Measurements from ENCODE around the gene ATP1B2.

ATP1B2 gene

GRCh38 chr17:7651665-7652387, 1.1 kb downstream of the ATP1B2 start:
- Mint-ChIP-seq H3K27ac (no peak overlapping the region), H3K4me3 (no peak overlapping the region), H3K36me3 (ENCODE audit: low read depth) (no peaks in the 10 kb centered on the region), H3K27me3 (peaks cover 41% of the 10 kb centered on the region), H3K4me1 (ENCODE audit: low read depth) (peaks cover 15% of the 10 kb centered on the region), H3K9me3 (no peaks in the 10 kb centered on the region)
- DNase-seq = no peak

DNA sequence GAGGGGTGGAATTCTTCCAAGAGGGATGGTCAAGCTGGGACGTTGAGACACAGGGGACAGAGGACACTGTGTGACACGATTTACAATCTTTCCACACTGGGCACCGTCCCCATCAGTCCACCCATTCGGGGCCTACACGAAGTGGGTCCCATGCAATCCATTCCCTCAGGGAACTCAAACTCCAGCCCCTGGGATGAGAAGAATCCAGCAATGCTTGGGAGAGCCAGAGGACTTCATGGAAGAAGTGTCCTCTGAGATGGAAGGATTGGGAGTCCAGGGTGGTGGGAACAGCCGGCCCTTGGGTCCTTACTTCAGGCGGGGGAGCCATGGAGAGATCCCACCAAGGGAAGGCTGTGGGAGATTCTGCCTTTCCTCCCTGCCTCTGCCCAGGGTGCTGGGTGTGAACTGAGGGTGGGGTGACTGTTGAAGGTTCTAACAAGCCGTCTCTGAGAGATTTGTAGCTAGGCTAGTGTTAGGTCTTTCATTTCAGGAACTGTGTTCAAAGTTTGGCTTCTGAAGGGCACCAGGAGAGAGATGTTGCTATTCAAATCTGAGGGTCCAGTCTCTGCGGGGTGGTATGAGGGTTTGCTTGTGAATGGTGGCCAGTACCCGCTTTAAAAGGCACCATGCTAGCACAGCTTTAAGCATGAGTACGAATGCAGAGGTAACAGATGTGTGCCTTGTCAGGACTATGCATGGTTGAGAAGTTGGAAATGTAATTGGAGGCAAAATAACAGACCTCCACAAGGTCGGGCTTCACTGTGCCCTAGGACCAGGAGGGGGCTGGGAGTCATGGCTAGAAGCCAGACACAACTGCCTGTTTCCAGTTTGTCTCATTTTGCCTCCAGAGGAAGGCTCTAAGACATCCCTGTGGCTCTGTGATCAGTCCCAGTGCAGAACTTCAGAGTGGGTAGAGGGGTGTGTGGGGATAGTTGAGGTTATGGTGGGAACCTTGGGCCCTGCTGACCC, 1.9 kb downstream of the ATP1B2 start:
- peaks cover 41% of the 10 kb centered on the region for H3K27me3 Mint-ChIP-seq

DNA sequence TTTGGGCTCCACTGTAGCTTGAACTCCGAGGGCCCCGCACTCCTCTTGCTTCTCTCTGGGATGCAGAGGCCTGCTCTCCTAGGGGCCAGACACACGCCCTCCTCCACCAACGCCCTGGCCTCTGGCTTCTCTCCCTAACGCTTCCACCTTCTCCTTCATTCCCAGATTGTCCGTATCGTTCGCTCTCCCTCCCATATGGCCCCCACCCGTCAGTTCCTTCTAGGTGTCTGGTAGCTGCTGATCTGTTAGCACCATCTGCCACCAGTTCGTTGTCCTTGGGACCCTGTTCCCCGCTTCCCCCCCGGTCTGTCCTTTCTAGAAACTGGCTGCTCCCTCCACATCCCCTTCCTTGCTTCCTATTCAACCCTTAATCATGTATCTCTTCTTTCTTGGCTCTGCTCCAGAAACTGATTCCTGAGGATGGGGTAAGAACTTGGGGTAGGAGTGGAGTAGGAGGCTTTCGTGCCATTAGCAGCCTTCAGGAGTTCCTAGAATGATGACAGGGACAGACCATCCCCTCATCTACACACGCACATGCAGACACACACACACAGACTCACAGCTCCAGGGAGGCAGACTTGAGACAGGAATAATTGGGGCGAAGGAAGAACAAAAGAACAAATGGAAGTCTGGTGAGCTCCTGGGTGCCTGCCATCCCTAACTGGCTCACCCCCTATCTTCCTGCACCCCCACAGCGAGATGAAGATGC, 4.3 kb downstream of the ATP1B2 start:
- H3K4me3 Mint-ChIP-seq = no peak overlapping the region
- no peaks in the 10 kb centered on the region for H3K9me3 Mint-ChIP-seq
- peaks cover 31% of the 10 kb centered on the region for H3K27me3 Mint-ChIP-seq
- H3K4me1 Mint-ChIP-seq (ENCODE audit: low read depth) = peaks cover 13% of the 10 kb centered on the region
- no peaks in the 10 kb centered on the region for H3K36me3 Mint-ChIP-seq (ENCODE audit: low read depth)
- no peak overlapping the region for H3K27ac Mint-ChIP-seq
- no peak for DNase-seq

More for the DNA sequence above, 1.9 kb downstream of the ATP1B2 start:
- DNase-seq = no peak
- peaks cover 15% of the 10 kb centered on the region for H3K4me1 Mint-ChIP-seq (ENCODE audit: low read depth)
- H3K9me3 Mint-ChIP-seq = no peaks in the 10 kb centered on the region
- H3K36me3 Mint-ChIP-seq (ENCODE audit: low read depth) = no peaks in the 10 kb centered on the region
- H3K27ac Mint-ChIP-seq = no peak overlapping the region
- H3K4me3 Mint-ChIP-seq = no peak overlapping the region

DNA sequence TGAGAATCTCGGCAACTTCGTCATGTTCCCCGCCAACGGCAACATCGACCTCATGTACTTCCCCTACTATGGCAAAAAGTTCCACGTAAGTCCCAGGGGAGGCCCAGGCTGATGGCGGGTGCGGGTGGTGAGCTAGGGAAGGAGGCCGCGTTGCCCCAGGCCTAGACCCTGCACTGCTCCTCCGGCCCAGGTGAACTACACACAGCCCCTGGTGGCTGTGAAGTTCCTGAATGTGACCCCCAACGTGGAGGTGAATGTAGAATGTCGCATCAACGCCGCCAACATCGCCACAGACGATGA, 4.8 kb downstream of the ATP1B2 start:
- Mint-ChIP-seq H3K27ac (no peak overlapping the region), H3K36me3 (ENCODE audit: low read depth) (no peaks in the 10 kb centered on the region), H3K4me3 (no peak overlapping the region), H3K9me3 (no peaks in the 10 kb centered on the region), H3K4me1 (ENCODE audit: low read depth) (peaks cover 8% of the 10 kb centered on the region), H3K27me3 (peaks cover 26% of the 10 kb centered on the region)
- no peak for DNase-seq

GRCh38 chr17:7656958-7657609, 6.4 kb downstream of the ATP1B2 start:
- Mint-ChIP-seq H3K9me3 (no peaks in the 10 kb centered on the region), H3K27me3 (peaks cover 15% of the 10 kb centered on the region), H3K27ac (no peak overlapping the region), H3K4me1 (ENCODE audit: low read depth) (peaks cover under 1% of the 10 kb centered on the region), H3K36me3 (ENCODE audit: low read depth) (no peaks in the 10 kb centered on the region), H3K4me3 (no peak overlapping the region)
- DNase-seq = no peak

DNA sequence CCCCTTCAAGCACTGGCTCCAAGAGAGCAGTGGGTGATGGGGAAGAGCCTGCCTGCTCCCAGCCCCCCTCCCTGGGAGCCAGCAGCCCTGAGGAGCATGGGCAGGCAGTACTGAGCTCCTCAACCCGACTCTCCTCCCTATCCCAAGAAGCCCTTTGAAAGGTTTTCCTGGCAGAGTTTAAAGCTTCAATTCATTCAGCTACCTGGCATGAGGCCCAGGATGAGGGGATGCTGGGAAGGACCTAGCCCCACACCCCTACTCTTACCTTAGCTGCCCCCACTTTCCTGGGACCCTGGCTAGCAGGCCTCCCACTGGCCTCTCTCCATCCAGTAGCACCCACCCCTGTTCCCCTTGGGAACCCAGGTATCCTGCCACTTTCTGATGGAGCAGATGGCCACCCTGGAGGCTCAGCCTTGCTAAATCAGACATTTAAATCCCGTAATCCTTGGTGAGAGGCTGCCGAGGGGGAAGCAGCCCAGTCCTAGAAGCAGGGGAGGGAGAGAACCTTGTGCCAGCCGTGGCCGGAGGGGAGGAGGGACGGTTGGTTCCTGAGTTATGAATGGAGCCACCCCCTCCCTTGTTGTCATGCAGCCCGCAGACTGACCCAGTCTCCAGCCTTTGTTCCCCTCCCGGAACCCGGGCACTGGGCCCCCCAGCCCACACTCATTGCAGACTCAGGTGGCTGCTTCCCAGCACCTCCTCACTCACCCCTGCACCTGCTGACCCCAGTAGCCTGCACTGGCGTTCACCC, 17.1 kb downstream of the ATP1B2 start:
- DNase-seq = no peak
- H3K4me3 Mint-ChIP-seq = no peak overlapping the region
- no peaks in the 10 kb centered on the region for H3K9me3 Mint-ChIP-seq
- no peak overlapping the region for H3K27ac Mint-ChIP-seq
- no peaks in the 10 kb centered on the region for H3K4me1 Mint-ChIP-seq (ENCODE audit: low read depth)
- no peaks in the 10 kb centered on the region for H3K27me3 Mint-ChIP-seq
- H3K36me3 Mint-ChIP-seq (ENCODE audit: low read depth) = peaks cover 59% of the 10 kb centered on the region

GRCh38 chr17:7668482-7668881, 17.8 kb downstream of the ATP1B2 start:
- no peak overlapping the region for H3K27ac Mint-ChIP-seq
- H3K36me3 Mint-ChIP-seq (ENCODE audit: low read depth) = peaks cover 65% of the 10 kb centered on the region
- no peak overlapping the region for H3K4me3 Mint-ChIP-seq
- peaks cover 3% of the 10 kb centered on the region for H3K9me3 Mint-ChIP-seq
- H3K4me1 Mint-ChIP-seq (ENCODE audit: low read depth) = no peaks in the 10 kb centered on the region
- no peak for DNase-seq
- H3K27me3 Mint-ChIP-seq = no peaks in the 10 kb centered on the region

DNA sequence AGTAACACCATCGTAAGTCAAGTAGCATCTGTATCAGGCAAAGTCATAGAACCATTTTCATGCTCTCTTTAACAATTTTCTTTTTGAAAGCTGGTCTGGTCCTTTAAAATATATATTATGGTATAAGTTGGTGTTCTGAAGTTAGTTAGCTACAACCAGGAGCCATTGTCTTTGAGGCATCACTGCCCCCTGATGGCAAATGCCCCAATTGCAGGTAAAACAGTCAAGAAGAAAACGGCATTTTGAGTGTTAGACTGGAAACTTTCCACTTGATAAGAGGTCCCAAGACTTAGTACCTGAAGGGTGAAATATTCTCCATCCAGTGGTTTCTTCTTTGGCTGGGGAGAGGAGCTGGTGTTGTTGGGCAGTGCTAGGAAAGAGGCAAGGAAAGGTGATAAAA, 22.5 kb downstream of the ATP1B2 start:
- peaks cover 9% of the 10 kb centered on the region for H3K9me3 Mint-ChIP-seq
- DNase-seq = peak; percentile 68
- no peaks in the 10 kb centered on the region for H3K27me3 Mint-ChIP-seq
- no peak overlapping the region for H3K27ac Mint-ChIP-seq
- no peak overlapping the region for H3K4me3 Mint-ChIP-seq
- peaks cover 80% of the 10 kb centered on the region for H3K36me3 Mint-ChIP-seq (ENCODE audit: low read depth)
- H3K4me1 Mint-ChIP-seq (ENCODE audit: low read depth) = peaks cover 2% of the 10 kb centered on the region

- H3K9me3 Mint-ChIP-seq = peaks cover 9% of the 10 kb centered on the region
Observed at GRCh38 chr17:7674934-7675333, 24.2 kb downstream of the ATP1B2 start.

GRCh38 chr17:7676533-7676932, 25.8 kb downstream of the ATP1B2 start:
- Mint-ChIP-seq H3K4me3 (no peak overlapping the region), H3K36me3 (ENCODE audit: low read depth) (peaks cover 51% of the 10 kb centered on the region), H3K27ac (no peak overlapping the region), H3K9me3 (peaks cover 9% of the 10 kb centered on the region), H3K27me3 (no peaks in the 10 kb centered on the region), H3K4me1 (ENCODE audit: low read depth) (peaks cover 7% of the 10 kb centered on the region)
- no peak for DNase-seq

More at GRCh38 chr17:7674934-7675333, 24.2 kb downstream of the ATP1B2 start:
- H3K4me1 Mint-ChIP-seq (ENCODE audit: low read depth) = peaks cover 5% of the 10 kb centered on the region
- no peak overlapping the region for H3K4me3 Mint-ChIP-seq
- no peaks in the 10 kb centered on the region for H3K27me3 Mint-ChIP-seq
- H3K36me3 Mint-ChIP-seq (ENCODE audit: low read depth) = peaks cover 66% of the 10 kb centered on the region
- no peak overlapping the region for H3K27ac Mint-ChIP-seq
- no peak for DNase-seq

GRCh38 chr17:7677388-7678067, 26.8 kb downstream of the ATP1B2 start:
- Mint-ChIP-seq H3K27me3 (no peaks in the 10 kb centered on the region), H3K4me3 (no peak overlapping the region), H3K27ac (peak overlapping the region; percentile 11), H3K4me1 (ENCODE audit: low read depth) (peaks cover 9% of the 10 kb centered on the region), H3K9me3 (peaks cover 9% of the 10 kb centered on the region), H3K36me3 (ENCODE audit: low read depth) (peaks cover 49% of the 10 kb centered on the region)
- DNase-seq = no peak

DNA sequence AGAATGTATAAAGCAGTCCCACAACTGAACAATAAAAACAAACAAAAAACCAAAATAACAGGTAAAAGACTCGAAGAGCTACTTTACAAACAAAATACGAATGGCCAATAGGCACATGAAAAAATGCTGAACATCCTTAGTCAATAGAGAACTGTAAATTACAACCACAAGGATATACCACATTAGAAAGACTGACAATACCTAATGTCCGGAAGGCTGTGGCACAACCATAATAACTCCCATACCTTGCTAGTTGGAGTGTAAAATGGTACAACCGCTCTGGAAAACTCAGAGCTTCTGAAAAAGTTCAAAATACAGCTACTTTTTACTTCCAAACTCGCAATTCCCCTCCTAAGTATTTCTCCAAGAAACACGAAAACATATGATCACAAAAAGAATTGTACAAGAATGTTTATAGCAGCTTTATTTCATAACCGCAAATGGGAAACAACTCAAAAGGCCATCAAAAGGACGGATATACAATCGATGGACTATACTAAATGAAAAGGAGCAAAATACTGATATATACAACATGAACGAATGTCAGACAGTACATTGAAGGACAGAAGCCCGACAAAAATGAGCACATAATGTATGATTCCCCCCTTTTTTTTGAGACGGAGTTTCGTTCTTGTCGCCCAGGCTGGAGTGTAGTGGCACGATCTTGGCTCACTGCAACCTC, 34.3 kb downstream of the ATP1B2 start:
- Mint-ChIP-seq H3K4me3 (peak overlapping the region; percentile 90), H3K9me3 (no peaks in the 10 kb centered on the region), H3K27ac (peak overlapping the region; percentile 98), H3K27me3 (no peaks in the 10 kb centered on the region), H3K4me1 (ENCODE audit: low read depth) (peaks cover 38% of the 10 kb centered on the region), H3K36me3 (ENCODE audit: low read depth) (peaks cover 65% of the 10 kb centered on the region)
- DNase-seq = no peak
